PC-9 (cell line): ENCODE results near the gene MED9. TPM values are rescaled to one million over a fixed set of nuclear protein-coding genes. Genes with fewer than 3 reads are reported as not detected.

Source experiments
- BruUV-seq: library from RNA; stranded (reverse); fragments of 400-500 nt; replicated peaks from 2 replicates; lab custom pipeline; 2021; lab: Mats Ljungman, UMichigan
- CTCF ChIA-PET: fragments of 300-600 bp; sonication (Branson Sonifier 250); formaldehyde crosslinking; loops from one replicate; lab custom pipeline; 2022; ENCODE audit warnings: antibody characterized with exemption; lab: Charles Lee
- POLR2A ChIA-PET: fragments of 300-600 bp; sonication (Branson Sonifier 250); formaldehyde crosslinking; loops from one replicate; lab custom pipeline; 2022; ENCODE audit warnings: antibody characterized with exemption; ENCODE audit not compliant: unreplicated experiment; lab: Charles Lee
- DNase-seq, 2 experiments: peaks; one replicate each; pipeline versions ENCODE4 v3.0.0 to v3.0.0-alpha.2; 2015 to 2022; ENCODE audit warnings: mixed read lengths in 1 of 2
- H2AFZ ChIP-seq: fragments of 200-600 bp; sonication (generic); 2 replicates; pipeline ENCODE4 v1.8.1; 2017; ENCODE audit warnings: antibody characterized with exemption
- H3F3A ChIP-seq: fragments of 200-600 bp; sonication (generic); 2 replicates; pipeline ENCODE4 v1.8.1; 2017; ENCODE audit warnings: antibody characterized with exemption, mild to moderate bottlenecking, low read depth; ENCODE audit not compliant: insufficient read depth
- H3K27ac ChIP-seq: fragments of 200-600 bp; sonication (generic); 2 replicates; pipeline ENCODE4 v1.6.1; 2016; ENCODE audit warnings: mixed run types
- H3K27me3 ChIP-seq: fragments of 200-600 bp; sonication (generic); 2 replicates; pipeline ENCODE4 v1.6.1; 2016; ENCODE audit warnings: low read depth, mixed run types; ENCODE audit not compliant: insufficient read depth
- H3K36me3 ChIP-seq: fragments of 200-600 bp; sonication (generic); 2 replicates; pipeline ENCODE4 v1.6.1; 2016; ENCODE audit warnings: low read depth, mixed run types
- H3K4me1 ChIP-seq: fragments of 200-600 bp; sonication (generic); replicated peaks from 2 replicates; pipeline ENCODE4 v1.6.1; 2016; ENCODE audit warnings: mixed run types; ENCODE audit not compliant: insufficient read depth
- H3K4me2 ChIP-seq: fragments of 200-600 bp; sonication (generic); 2 replicates; pipeline ENCODE4 v1.6.1; 2017; ENCODE audit warnings: mixed run types
- H3K4me3 ChIP-seq: fragments of 200-600 bp; sonication (generic); 2 replicates; pipeline ENCODE4 v1.6.1; 2016; ENCODE audit warnings: mixed run types
- H3K79me2 ChIP-seq: fragments of 200-600 bp; sonication (generic); 2 replicates; pipeline ENCODE4 v1.6.1; 2017; ENCODE audit warnings: low read depth, mixed run types
- H3K9me2 ChIP-seq: fragments of 200-600 bp; sonication (generic); 2 replicates; pipeline ENCODE4 v1.8.1; 2017; ENCODE audit warnings: mild to moderate bottlenecking; ENCODE audit not compliant: insufficient read depth
- H3K9me3 ChIP-seq: fragments of 200-600 bp; sonication (generic); 2 replicates; pipeline ENCODE4 v1.8.1; 2016; ENCODE audit warnings: low read depth; ENCODE audit not compliant: insufficient read depth
- H4K20me1 ChIP-seq: fragments of 200-600 bp; sonication (generic); 2 replicates; pipeline ENCODE4 v1.8.1; 2017; ENCODE audit not compliant: insufficient read depth
- CTCF ChIP-seq: fragments of 200-600 bp; sonication (generic); conservative IDR thresholded peaks from 2 replicates; pipeline ENCODE4 v1.6.1; 2017; ENCODE audit warnings: mixed run types, antibody characterized with exemption, mild to moderate bottlenecking, moderate library complexity
- EZH2 ChIP-seq: fragments of 200-600 bp; sonication (generic); IDR thresholded peaks from 2 replicates; pipeline ENCODE4 v1.8.0; 2017; ENCODE audit warnings: antibody characterized with exemption, low read depth
- intact Hi-C: fragments of 100-400 bp; cut with micrococcal nuclease; formaldehyde crosslinking; loops from one replicate; pipeline ENCODE4 v1.10.0; 2022; ENCODE audit not compliant: unreplicated experiment
- total RNA-seq: library from RNA; stranded (reverse); gene quantifications from 2 replicates; pipeline ENCODE4 v1.2.3, GENCODE V29; 2021

MED9 gene
- total RNA-seq, 1 experiment from 2014 or later, result 15.8 TPM

GRCh38 chr17:17480593-17481148 lies 3.9 kb downstream of the MED9 start:
- H3K9me2 ChIP-seq, result no peaks in the 10 kb centered on the region
- peaks cover 5% of the 10 kb centered on the region; the same call in 1 of the 2 replicates for H3F3A ChIP-seq
- peaks cover 62% of the 10 kb centered on the region for H3K79me2 ChIP-seq
- no peak overlapping the region for H2AFZ ChIP-seq
- peaks cover 14% of the 10 kb centered on the region; the same call in 1 of the 2 replicates for H3K36me3 ChIP-seq
- DNase-seq, result no peak
- ChIA-PET POLR2A (no interaction called here), CTCF (no interaction called here)
- no peak overlapping the region for H3K4me2 ChIP-seq
- no peak for TF ChIP-seq CTCF
- TF ChIP-seq EZH2, result no peak
- no peak overlapping the region for H3K27ac ChIP-seq
- peaks cover 10% of the 10 kb centered on the region for H3K4me1 ChIP-seq
- no TSS peak for BruUV-seq
- H3K4me3 ChIP-seq, result no peak overlapping the region
- peaks cover 48% of the 10 kb centered on the region for H4K20me1 ChIP-seq
- intact Hi-C loops, result no loop called here
- H3K9me3 ChIP-seq, result no peaks in the 10 kb centered on the region
- H3K27me3 ChIP-seq, result peaks cover 7% of the 10 kb centered on the region; the same call in 1 of the 2 replicates

- H3F3A ChIP-seq, result peaks cover 5% of the 10 kb centered on the region; the same call in 1 of the 2 replicates
- ChIA-PET CTCF (no interaction called here), POLR2A (no interaction called here)
- no peak overlapping the region for H3K4me3 ChIP-seq
- peaks cover 10% of the 10 kb centered on the region for H3K4me1 ChIP-seq
- H3K27me3 ChIP-seq, result no peaks in the 10 kb centered on the region
- intact Hi-C loops, result no loop called here
- BruUV-seq, result no TSS peak
- peaks cover 62% of the 10 kb centered on the region for H3K79me2 ChIP-seq
- H3K4me2 ChIP-seq, result no peak overlapping the region
- H3K27ac ChIP-seq, result no peak overlapping the region
- H3K9me3 ChIP-seq, result no peaks in the 10 kb centered on the region
- H3K36me3 ChIP-seq, result peaks cover 14% of the 10 kb centered on the region; the same call in 1 of the 2 replicates
- peaks cover 53% of the 10 kb centered on the region for H4K20me1 ChIP-seq
- DNase-seq, result no peak
- TF ChIP-seq CTCF, result no peak
- TF ChIP-seq EZH2, result no peak
- no peak overlapping the region for H2AFZ ChIP-seq
- H3K9me2 ChIP-seq, result no peaks in the 10 kb centered on the region
Observed at GRCh38 chr17:17481860-17482259, 5.1 kb downstream of the MED9 start.

GRCh38 chr17:17484451-17484899 lies 7.7 kb downstream of the MED9 start:
- H3K4me2 ChIP-seq, result no peak overlapping the region
- no peaks in the 10 kb centered on the region for H3K4me1 ChIP-seq
- H3K9me3 ChIP-seq, result no peaks in the 10 kb centered on the region
- H3K4me3 ChIP-seq, result no peak overlapping the region
- POLR2A ChIA-PET, result interaction anchor here (0.5 kb wide), 1 partner anchor 9 kb away, joined by 3 read pairs; no protein-coding TSS in a partner anchor
- peaks cover 5% of the 10 kb centered on the region; the same call in 1 of the 2 replicates for H3F3A ChIP-seq
- H2AFZ ChIP-seq, result no peak overlapping the region
- H3K9me2 ChIP-seq, result no peaks in the 10 kb centered on the region
- DNase-seq, result no peak
- no peak for TF ChIP-seq EZH2
- TF ChIP-seq CTCF, result no peak
- peaks cover 37% of the 10 kb centered on the region for H3K79me2 ChIP-seq
- intact Hi-C loops, result no loop called here
- no peak overlapping the region for H3K27ac ChIP-seq
- CTCF ChIA-PET, result no interaction called here
- H3K27me3 ChIP-seq, result no peaks in the 10 kb centered on the region
- no TSS peak for BruUV-seq
- H4K20me1 ChIP-seq, result peaks cover 49% of the 10 kb centered on the region
- peaks cover 15% of the 10 kb centered on the region; the same call in 1 of the 2 replicates for H3K36me3 ChIP-seq
